Sciatic nerve (tissue), 2 donors: ENCODE data around the gene SOX11. TPM values are rescaled to one million over a fixed set of nuclear protein-coding genes. Genes with fewer than 3 reads are reported as not detected.
"Not testable (repeated sequence)": the region's sequence is repeated elsewhere in the genome, so short reads cannot be mapped to it uniquely, and the experiment has no call there.

ENCODE experiments used
- ATAC-seq: fragments of 200-7000 bp; cut with Tn5 transposase; one replicate; pipeline ENCODE4 v1.9.1; 2020; ENCODE audit warnings: mild to moderate bottlenecking, moderate library complexity
- DNase-seq: peaks from one replicate; pipeline ENCODE4 v3.0.0-alpha.2; 2020; ENCODE audit warnings: low spot score
- intact Hi-C: fragments of 100-400 bp; cut with DNase I; formaldehyde crosslinking; loops from one replicate; pipeline ENCODE4 v1.14.2; 2022
- total RNA-seq: library from RNA; stranded (reverse); fragmentation: NEBNext Ultra II Directional; extraction: Animal tissue kit (Norgen Biotek cat#: 25700); gene quantifications from one replicate; pipeline ENCODE4 v1.2.1, GENCODE V29; 2021
- donor health status: DM: no; HTN: no; CAD: no.
- donor health status: DM: no; HTN: no; CAD: no.

SOX11 gene
- not detected for total RNA-seq

DNA sequence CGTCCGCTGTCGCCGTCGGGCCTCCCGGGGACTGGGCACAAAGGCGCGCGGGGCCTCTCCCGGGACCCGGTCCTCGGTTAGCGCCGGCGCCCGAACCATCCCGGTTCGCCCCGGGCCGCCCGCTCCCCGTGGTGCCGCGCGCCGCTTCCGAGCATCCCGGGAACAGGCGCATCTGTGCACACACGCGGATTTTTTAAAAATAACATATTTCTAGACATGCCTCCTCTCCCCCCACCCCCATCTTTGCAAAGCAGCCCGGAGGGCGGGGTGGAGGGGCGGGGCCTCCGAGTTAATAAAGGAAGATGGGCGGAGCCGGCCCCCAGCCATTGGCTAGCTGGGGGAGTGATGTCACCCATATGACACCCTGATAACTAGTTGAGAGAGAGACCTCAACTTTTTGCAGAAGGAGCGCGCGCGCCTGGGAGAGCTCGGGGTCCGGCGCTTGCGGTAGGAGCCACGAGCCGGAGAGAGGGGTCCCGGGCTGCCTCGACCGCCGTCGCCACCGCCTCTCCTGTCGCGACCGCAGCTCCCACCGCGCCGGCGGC, at the start of gene SOX11:
Gene SOX11, plus strand, starts transcription at position 400 of the 545 bp plus-strand sequence. CDS start 338 bp downstream, outside the sequence.
- no peak for ATAC-seq
- DNase-seq = no peak
- intact Hi-C loops = no loop called here

DNA sequence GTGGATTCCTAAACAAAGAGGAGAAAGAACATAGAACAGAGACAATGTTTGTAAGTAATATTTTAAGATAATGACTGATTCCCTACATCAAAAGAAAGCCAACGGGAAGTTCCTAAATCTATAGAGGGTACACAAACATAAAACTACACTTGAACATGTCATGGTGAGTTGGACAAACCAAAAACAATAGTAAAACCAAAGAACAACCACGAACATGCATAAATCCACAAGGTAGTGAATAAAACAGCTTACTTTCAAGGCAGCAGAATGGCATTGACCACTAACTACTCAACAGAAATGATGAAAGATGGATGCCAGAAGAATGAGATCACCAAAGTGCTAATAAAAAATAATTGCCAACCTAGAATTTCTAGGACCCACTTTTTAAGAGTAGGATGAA, 39.5 kb upstream of the SOX11 start:
- intact Hi-C loops, ATAC-seq: not testable (repeated sequence)

DNA sequence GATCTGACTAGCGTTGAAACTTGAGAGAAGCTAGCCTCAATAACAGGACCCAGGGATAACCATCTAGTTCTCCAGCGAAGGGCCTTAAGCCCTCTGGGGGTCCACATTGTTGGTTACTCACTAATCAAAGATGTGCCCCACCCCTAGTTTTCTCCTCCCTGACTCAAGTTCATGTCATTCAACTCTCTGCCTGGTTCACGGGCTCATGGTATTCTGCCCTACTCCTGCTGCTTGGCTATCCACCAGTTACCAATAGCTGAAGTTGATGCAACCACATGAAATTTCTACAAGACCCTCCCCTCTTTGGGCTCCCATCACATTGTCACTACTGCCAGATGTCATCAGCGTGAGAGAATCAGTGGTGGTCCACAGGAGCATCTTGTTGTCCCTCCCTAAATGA, 38.4 kb upstream of the SOX11 start:
- intact Hi-C loops, DNase-seq, ATAC-seq: not testable (repeated sequence)

More for the DNA sequence above, 39.5 kb upstream of the SOX11 start:
- not testable (repeated sequence) for DNase-seq

DNA sequence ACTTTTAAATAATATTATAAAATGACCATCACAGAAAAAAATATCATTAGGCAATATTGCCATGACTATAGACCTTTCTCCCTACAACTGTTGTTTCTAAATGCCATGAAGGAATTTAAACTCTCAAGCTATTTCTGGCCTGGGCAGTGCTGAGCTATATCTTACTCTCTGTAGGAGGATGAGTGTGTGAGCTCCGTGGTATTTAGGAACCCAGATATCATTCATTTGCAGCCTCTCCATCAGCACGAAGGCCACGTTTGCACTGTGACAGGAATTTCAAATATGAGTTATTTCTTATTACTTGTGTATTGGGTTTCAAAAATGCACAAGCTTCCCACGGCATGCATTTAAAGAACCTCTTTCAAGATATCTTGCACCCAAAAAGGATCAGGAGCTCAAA, 35.0 kb upstream of the SOX11 start:
- intact Hi-C loops = no loop called here
- DNase-seq = no peak
- ATAC-seq = no peak

DNA sequence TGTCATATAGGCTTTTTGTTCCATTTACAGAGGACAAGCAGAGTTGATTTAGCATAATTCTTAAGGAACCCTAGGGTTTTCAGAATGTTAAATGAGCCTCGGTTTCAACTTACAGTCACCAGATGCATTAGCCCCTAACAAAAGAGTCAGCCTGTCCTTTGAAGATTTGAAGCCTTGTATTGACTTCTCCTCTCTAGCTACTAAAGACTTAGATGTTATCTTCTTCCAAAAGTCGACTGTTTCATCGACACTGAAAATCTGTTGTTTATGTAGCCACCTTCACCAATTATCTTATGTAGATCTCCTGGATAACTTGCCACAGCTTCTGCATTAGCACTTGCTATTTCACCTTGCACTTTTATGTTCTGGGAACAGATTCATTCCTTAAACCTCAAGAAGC, 31.6 kb upstream of the SOX11 start:
- DNase-seq (no peak), ATAC-seq (no peak)
- intact Hi-C loops = no loop called here

DNA sequence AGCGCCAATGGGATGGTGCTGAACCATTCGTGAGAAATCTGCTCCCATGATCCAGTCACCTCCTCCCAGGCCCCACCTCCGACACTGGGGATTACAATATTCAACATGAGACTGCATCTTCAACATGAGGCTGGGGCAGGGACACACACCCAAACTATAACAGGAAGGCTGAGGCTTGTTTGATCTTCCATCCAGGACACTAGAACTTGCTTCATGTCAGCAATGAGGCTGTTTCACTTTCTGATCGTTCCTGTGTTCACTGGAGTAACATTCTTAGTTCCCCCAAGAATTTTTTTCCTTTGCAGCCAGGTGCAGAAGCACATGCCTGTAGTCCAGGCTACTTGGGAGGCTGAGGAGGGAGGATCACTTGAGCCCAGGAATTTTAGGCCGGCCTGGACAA, 30.8 kb upstream of the SOX11 start:
- DNase-seq (no peak), ATAC-seq (no peak)
- intact Hi-C loops = no loop called here

DNA sequence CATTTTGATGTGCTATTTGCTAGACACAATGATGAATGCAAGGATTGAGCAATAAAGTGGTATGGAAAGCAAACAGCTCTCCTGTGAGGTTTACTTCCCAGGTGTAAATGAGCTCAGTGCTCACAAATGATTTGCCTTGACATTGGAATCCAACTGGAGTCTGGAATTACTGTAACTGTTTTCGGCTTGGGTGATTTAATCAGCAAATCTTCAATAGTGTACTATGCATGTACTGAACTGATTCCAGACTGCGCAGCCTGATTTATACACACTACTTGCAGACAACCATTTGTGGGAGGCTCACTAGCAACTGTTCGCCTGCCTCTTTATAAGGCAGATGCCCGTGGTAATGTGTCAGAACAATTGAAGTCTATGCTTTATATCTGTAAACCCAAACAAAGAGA, 27.9 kb upstream of the SOX11 start:
- intact Hi-C loops = no loop called here
- no peak for ATAC-seq
- no peak for DNase-seq

DNA sequence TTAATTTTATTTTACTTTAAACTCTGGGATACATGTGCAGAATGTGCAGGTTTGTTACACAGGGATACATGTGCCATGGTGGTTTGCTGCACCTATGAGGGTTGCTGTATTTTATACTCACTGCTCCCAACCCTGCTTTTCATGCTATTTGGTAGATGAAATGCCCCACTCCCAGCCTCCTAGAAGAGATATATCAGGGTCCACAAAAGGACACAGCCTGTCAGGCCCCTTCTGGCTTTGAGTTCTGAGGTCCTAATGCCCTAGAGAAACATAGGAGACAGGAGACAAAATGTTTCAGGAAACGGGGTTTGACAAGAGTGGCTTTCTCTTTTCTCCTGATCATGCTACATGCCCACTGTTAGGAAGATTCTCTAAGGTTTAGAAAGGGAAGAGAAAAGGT, 27.1 kb upstream of the SOX11 start:
- DNase-seq (no peak), ATAC-seq (no peak)
- intact Hi-C loops = no loop called here

DNA sequence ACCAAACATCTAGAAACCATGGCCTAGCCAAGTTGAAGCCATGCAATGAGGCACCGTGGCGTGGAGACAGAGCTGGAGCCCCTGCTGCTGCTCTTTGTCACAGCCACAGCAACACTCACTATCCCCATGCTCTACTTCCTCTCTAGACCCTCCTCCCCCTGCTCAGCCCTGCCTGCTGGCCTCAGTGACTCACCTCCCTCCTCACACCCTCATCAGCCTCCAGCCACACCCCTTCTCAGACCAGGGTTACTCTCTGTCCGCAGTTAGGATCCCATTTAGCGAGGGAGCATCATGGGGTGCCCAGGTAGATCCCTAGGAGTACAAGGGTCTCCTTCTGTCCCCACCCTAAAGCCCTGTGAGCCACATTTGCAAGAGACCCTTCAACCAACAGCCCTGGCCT, 25.4 kb upstream of the SOX11 start:
- DNase-seq (no peak), ATAC-seq (no peak)
- intact Hi-C loops = no loop called here

DNA sequence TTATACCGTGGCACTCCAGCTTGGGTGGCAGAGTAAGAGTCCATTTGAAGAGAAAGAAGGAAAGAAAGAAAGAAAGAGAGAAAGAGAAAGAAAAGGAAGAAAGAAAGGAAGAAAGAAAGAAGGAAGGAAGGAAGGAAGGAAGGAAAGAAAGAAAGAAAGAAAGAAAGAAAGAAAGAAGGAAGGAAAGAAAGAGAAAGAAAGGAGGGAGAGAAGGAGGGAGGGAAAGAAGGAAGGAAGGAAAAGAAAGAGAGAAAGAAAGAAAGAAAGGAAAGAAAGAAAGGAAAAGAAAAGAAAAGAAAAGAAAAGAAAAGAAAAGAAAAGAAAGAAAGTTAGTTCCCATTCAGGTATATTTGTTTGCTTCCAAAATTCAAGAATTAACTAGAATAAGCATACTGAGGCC, 24.5 kb upstream of the SOX11 start:
- ATAC-seq, intact Hi-C loops, DNase-seq: not testable (repeated sequence)

DNA sequence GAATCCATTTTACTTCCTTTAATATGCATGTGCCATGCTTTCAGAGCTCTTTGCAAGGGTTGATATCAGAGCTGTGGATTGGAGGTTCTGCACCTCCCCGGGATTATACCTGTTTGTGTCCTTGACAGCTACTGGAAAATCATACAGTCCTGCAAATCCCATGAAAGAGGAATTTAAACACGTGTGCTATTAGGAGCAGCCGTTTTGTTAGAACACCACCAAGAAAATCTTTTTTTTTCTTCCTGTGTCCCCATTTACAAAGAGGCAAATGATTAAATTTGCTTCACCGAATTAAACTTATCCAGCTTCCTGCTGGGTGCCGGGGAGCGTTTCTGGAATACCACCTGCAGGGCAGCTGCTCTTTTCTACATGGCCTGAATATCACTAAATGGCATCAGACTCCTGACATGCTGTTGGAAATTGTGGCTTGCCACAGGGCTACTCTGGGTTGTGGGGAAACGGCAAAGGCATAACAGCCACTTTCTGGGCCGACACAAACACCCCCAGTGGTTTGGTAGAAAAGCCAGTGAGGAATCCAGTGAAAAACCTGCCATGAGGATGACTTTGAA, 23.4 kb upstream of the SOX11 start:
- no peak for DNase-seq
- no peak for ATAC-seq
- intact Hi-C loops = no loop called here

DNA sequence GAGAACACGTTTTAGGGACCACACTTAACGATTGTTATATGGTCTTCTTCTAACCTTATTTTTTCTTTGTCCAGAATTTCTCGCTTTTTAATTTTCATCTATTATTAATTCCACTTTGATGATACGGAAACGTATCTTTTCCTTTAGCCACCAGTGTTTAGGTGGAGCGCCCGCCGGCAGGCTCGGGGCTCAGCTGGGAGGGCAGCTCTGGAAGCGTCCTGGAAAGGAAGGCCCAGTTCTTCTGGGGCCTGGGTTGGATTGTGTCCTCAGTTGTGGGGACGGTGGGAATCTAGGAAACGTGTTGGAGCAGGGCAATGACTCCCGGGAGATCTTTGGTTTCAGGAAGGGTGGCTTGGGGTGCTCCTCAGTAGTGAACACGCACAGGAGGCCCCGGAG, 19.4 kb upstream of the SOX11 start:
- no peak for DNase-seq
- ATAC-seq = no peak
- intact Hi-C loops = no loop called here

DNA sequence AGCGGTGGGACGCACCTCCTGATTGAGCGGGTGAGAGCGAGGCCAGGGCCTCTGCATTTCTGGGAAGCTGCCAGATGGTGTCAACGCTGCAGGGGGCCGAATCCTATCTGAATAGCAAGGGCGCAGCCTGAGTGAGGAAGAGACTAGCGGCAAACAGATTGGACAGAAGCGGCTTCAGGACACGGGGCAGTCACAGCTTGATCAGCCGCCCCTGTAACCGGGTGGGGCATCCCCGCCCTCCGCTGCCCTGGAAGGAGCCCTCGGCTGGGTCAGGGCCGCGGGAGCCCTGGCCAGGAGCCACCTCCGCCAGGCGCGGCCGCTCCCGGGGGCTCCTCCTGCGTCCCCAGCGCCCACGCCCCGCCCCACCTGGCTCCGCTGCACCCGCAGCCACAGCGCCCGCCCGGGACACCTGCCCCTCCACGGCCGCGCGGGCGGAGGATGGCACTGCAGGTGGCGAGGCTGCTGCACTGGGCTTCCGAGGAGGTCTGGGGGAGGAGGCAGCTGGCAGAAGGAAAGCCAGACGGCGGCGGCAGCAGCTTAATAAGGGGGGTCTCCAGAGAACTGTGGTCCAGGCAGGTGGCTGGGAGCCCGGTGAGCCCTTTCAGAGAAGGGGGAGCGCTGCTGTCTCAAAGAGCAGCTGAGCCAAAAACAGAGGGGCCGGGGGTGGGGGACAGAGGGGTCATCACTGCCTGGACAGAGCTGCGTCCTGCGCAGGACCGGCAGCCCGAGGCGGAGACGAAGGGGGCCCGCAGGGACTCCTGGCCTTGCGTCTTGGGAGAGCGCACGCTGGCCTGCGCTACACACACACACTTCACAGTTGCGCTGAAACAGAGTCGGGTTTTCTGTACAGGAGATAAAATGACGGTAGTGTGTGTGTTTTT, 18.8 kb upstream of the SOX11 start:
- DNase-seq (no peak), ATAC-seq (no peak)
- intact Hi-C loops = no loop called here

DNA sequence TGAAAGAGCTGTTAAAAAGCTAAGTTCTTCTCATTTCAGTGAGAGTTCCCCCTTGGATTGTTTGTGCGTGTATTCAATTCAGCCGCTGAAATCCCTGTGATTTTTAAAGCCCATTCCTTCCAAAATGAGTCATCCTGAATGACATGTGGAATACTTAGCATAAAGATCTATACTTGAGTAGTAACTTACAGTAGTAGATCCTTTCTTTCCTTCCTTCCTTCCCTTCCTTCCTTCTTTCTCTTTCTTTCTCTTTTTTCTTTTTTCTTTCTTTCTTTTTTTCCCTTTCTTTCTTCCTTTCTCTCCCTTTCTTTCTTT, 18.2 kb upstream of the SOX11 start:
- intact Hi-C loops = no loop called here
- no peak for ATAC-seq
- no peak for DNase-seq

DNA sequence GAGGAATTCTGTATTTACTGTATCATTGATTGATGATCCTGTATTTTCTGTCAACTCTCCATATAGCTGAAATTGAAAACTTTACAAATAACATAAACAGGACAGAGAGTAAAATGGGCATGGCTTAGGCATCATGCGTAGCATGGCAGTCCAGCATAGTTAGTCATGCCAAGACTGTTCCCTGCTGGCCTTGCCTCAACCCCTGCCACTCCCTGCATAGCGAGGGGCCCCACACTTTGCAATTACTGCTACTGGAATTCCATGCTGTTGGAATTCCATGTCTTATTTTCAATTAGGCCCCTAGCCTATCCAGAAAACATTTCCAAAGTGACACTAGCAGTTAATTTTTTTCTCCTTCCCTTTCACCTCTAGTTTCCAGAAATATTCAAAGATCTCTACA, 15.1 kb upstream of the SOX11 start:
- intact Hi-C loops = no loop called here
- no peak for DNase-seq
- ATAC-seq = no peak

DNA sequence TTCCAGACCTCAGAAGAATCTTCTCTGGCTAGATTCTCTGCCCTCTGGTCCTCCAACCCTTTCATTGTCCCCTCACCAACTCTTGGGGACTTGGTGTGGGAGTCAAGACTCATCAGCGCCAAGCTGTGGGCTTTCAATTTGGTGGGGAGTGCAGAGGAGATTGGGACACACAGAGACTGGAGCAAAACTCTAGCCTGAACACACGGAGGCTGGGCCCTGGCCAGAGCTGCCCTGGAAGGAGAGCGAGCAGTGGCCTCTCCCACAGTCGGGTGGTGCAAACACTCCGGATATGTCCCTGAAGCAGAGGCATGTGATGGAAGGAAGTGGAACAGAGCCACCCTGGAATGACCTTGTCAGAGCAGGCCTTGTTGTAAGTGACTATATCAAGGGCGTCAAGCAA, 8.7 kb upstream of the SOX11 start:
- no peak for DNase-seq
- intact Hi-C loops = no loop called here
- no peak for ATAC-seq

DNA sequence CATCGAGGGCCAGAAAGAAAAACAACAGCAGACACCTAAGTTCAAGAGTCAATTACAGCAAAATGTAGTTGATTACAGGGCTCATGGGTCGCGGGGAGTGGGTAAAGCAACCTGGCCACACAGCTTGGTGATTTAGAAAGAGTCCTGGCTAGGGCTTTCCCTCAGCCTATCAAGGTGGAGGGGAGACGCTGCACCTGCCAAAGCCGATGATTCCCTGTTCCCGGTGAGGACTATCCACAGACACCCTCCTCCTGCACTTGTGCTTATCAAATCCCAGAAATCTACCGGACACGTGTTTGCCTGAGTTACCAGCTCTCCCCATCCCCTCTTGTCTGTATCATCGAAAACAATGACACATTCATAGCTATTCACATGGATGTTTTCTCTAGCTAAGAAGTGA, 7.0 kb upstream of the SOX11 start:
- no peak for DNase-seq
- intact Hi-C loops = no loop called here
- no peak for ATAC-seq

DNA sequence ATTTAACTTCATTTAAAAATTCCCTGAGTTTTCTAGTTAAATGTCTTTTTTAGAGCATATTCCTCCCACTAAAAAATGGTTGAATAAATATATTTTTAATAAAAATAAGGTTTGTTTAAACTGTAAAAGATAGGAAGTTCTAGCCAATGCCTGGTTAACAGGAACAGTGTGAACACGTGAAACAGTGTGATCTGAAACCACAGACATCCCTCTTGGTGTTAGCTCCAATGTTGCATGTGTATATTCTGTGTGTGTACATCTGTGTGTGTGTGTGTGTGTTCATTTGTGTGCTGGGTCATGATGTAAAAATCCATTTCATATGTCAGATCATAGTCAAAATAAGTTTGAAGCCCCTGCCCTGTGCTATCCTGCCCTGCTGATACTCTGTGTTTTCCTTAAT, 6.1 kb upstream of the SOX11 start:
- DNase-seq = no peak
- intact Hi-C loops = no loop called here
- ATAC-seq = no peak

DNA sequence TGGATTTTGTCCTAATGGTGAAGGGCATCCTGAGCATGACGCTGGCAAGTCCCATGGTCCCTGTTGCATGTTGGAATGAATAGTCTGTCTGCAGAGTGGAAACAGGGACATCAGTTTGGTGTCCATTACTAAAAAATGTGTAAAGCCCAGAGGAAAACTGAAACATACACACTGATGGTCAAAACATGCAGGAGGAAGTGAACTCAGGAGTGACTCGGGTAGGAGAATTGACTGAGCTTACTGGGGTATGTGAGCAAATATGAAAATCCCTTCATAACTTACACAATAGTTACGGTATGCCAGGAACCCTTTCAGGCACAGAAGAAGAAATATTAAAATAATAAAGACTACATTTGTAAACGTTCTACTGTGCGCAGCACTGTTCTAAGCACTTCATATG, 5.6 kb upstream of the SOX11 start:
- intact Hi-C loops = no loop called here
- ATAC-seq = no peak
- DNase-seq = no peak

DNA sequence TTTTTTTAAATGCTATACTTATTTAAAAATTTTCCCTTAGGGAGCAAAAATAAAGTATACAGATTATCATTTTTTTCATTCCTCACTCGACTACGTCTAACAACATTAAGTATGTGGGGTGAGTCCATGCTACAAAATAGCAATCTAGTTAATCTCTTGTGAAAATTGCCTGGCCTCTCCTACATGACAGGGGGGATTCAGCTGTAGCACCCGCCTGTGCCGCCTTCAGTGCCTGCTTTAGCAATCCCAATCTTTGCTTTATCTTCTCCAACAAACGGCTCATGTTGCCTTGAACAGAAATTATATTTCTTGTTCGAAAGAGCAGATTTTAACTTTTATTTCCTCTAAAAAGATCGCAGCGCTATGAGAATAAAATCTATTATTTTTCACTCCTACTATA, 2.4 kb upstream of the SOX11 start:
- ATAC-seq = no peak
- intact Hi-C loops = no loop called here
- no peak for DNase-seq

DNA sequence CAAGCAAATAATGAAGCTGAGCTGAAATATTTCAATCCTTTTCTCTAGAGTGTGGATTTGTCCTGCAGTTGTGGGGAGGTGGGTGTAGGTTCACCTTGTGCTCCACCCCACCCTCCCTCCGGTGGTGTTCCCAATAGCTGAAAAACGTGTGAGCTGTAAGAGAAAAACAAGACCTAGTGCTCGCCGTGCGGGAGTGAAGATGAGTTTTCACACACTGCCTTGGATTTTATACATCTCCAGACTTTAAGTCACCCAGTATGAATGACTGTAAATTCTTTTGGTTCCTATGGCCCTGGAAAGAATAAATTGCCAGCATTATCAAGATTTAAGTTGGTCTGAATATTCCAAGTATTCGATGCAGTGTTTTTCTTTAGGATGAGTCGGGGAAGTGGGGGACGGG, 1.9 kb upstream of the SOX11 start:
- DNase-seq = no peak
- intact Hi-C loops = no loop called here
- no peak for ATAC-seq
